ENCODE results near the gene ALG5. TPM values are rescaled to one million over a fixed set of nuclear protein-coding genes. Genes with fewer than 3 reads are reported as not detected.

The ALG5 gene
- total RNA-seq, 1 donor: 53.2 TPM

Other genes with a start within 250 kb of the ALG5 start
- 3.7 and 3.8 TPM in 2 replicates for gene RFXAP, start 180.1 kb downstream of the ALG5 start, total RNA-seq (ENCODE audit: low replicate concordance)
- 8.2 and 17.6 TPM in 2 replicates for gene SMAD9, start 79.1 kb downstream of the ALG5 start, total RNA-seq (ENCODE audit: low replicate concordance)
- 41.9 and 55.2 TPM in 2 replicates for gene EXOSC8, start 1.4 kb upstream of the ALG5 start, total RNA-seq (ENCODE audit: low replicate concordance)
- gene SUPT20H, start 60.3 kb upstream of the ALG5 start, total RNA-seq (ENCODE audit: low replicate concordance): 54.3 and 69.4 TPM in 2 replicates
- not detected in 2 replicates for gene CSNK1A1L, start 106.3 kb upstream of the ALG5 start, total RNA-seq (ENCODE audit: low replicate concordance)

All from fibroblast of the aortic adventitia (primary cell).